GM06990 (cell line): Measurements from ENCODE around the gene ACTR2.

Experiments used
- DNase-seq: peaks from one replicate; pipeline ENCODE4 v3.0.0-alpha.2; 2011; ENCODE audit not compliant: insufficient read length; ENCODE audit errors: extremely low read depth
- H3K27me3 ChIP-seq: replicated peaks from 2 replicates; pipeline ENCODE4 v1.6.0; 2011; ENCODE audit warnings: low read length; ENCODE audit not compliant: control insufficient read depth, insufficient read depth
- H3K36me3 ChIP-seq: 2 replicates; pipeline ENCODE4 v1.5.1; 2011; ENCODE audit warnings: low read length; ENCODE audit not compliant: control insufficient read depth, insufficient read depth
- H3K4me3 ChIP-seq: replicated peaks from 2 replicates; pipeline ENCODE4 v1.5.1; 2011; ENCODE audit warnings: low read depth, mild to moderate bottlenecking, control low read depth, low read length
- CTCF ChIP-seq: IDR thresholded peaks from 2 replicates; pipeline ENCODE4 v1.5.1; 2011; ENCODE audit warnings: low read length, control low read depth, mild to moderate bottlenecking, inconsistent platforms; ENCODE audit not compliant: insufficient read depth, poor library complexity, severe bottlenecking

The ACTR2 gene

GRCh38 chr2:65264821-65265670, 37.4 kb downstream of the ACTR2 start:
- H3K36me3 ChIP-seq = peaks cover 7% of the 10 kb centered on the region

GRCh38 chr2:65265671-65266045, 38.0 kb downstream of the ACTR2 start:
- no peaks in the 10 kb centered on the region for H3K27me3 ChIP-seq
- H3K36me3 ChIP-seq = peaks cover 7% of the 10 kb centered on the region
- no peak for DNase-seq
- H3K4me3 ChIP-seq = no peak overlapping the region
- no peak for TF ChIP-seq CTCF

More at GRCh38 chr2:65264821-65265670, 37.4 kb downstream of the ACTR2 start:
- peak; percentile 55 for TF ChIP-seq CTCF
- no peak overlapping the region for H3K4me3 ChIP-seq
- H3K27me3 ChIP-seq = no peaks in the 10 kb centered on the region
- DNase-seq = peak; percentile 32

GRCh38 chr2:65267008-65267407, 39.4 kb downstream of the ACTR2 start:
- Histone ChIP-seq H3K27me3 (no peaks in the 10 kb centered on the region), H3K36me3 (peaks cover 7% of the 10 kb centered on the region), H3K4me3 (no peak overlapping the region)
- no peak for TF ChIP-seq CTCF
- DNase-seq = no peak

- no peak for DNase-seq
- Histone ChIP-seq H3K36me3 (peaks cover 5% of the 10 kb centered on the region), H3K27me3 (no peaks in the 10 kb centered on the region), H3K4me3 (no peak overlapping the region)
- TF ChIP-seq CTCF = no peak
These were observed 41.3 kb downstream of the ACTR2 start for GRCh38 chr2:65268957-65269356.

- Histone ChIP-seq H3K36me3 (peaks cover 4% of the 10 kb centered on the region), H3K27me3 (no peaks in the 10 kb centered on the region), H3K4me3 (no peak overlapping the region)
- DNase-seq = no peak
- TF ChIP-seq CTCF = no peak
These were observed 45.7 kb downstream of the ACTR2 start for GRCh38 chr2:65273344-65273743.
